ENCODE measurements around the gene DSCAML1.

Gene DSCAML1

GRCh38 chr11:117605331-117605730 lies 191.7 kb downstream of the DSCAML1 start:
- no peak for DNase-seq

GRCh38 chr11:117604336-117604995 lies 192.6 kb downstream of the DSCAML1 start:
- no peak for DNase-seq

GRCh38 chr11:117603932-117604331 lies 193.1 kb downstream of the DSCAML1 start:
- DNase-seq: no peak

GRCh38 chr11:117601006-117601708 lies 195.9 kb downstream of the DSCAML1 start:
- DNase-seq: no peak

- no peak for DNase-seq
These were observed 196.7 kb downstream of the DSCAML1 start for GRCh38 chr11:117600234-117600783.

DNA sequence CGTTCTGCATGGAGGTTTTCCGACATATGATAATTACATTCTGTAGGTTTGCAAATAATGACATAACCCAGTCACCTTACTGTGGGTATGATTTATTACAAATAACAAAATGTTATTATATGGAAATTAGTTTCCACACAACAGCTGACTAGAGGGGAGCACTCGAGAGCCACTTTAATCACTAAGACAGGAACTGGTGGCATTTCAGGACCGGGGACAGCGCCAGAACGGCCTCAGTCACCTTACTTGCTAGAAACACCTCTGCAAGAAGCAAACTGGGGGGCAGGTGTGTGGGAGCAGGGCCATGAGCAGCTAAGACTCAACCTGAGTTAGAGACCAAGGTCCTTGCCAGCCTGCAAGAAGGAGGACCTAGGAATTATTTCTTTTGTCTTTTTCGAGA lies 199.9 kb downstream of the DSCAML1 start:
- DNase-seq: no peak

GRCh38 chr11:117595440-117595839 lies 201.6 kb downstream of the DSCAML1 start:
- DNase-seq: no peak

DNA sequence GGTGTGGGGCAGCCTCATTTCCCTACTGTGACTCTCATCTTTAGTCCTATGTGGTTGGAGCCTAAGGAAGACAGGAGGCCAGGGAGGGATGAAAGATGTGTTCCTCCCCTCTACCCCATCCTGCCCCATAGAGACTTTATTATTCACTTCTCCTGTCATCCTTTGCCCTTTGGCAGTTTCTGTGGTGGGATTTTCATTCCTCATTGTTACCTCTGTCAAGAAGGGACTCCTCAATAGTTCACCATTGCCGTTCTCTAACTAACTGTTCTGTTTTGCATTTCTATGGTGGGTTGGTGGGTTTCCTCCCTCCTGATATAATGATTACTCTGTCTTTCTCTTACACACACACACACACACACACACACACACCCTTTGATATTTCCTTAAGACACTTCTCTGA lies 202.3 kb downstream of the DSCAML1 start:
- no peak for DNase-seq

- DNase-seq: no peak
These were observed 204.0 kb downstream of the DSCAML1 start for GRCh38 chr11:117593065-117593464.

DNA sequence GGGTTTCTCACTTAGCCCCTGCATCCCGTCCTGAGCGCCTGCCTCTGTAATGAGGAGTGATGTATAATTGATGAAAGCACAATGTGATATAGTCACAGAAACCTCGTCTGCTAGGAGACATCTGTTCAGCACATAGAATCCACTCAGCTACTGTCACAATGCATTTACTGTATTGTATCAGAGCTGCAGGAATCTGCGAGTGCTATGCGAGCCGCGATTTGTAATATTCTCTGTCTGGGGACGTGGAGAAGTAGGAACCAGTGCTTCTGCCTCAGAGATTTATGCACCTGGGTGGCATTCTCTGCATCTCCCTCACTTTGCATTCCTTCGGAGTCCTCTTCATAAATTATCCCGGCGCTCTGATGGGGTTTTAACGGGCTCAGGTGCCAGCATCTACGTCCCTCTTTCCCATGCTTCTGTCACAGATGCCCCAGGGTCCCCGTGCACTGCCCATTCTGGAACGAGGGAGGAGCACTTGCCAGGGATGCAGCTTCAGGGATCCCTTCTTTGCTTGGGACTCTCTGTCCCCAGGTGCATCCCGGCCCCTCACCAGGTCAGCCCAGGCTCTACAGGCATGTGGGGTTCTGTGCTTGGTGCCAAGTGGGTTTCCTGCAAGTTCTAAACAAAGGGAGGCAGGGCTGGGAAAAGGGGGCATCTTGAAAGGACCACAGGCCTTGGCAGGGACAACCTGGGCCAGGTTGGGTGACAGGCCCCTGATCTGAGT lies 205.5 kb downstream of the DSCAML1 start:
- DNase-seq: no peak

GRCh38 chr11:117589063-117589462 lies 208.0 kb downstream of the DSCAML1 start:
- DNase-seq: no peak

DNA sequence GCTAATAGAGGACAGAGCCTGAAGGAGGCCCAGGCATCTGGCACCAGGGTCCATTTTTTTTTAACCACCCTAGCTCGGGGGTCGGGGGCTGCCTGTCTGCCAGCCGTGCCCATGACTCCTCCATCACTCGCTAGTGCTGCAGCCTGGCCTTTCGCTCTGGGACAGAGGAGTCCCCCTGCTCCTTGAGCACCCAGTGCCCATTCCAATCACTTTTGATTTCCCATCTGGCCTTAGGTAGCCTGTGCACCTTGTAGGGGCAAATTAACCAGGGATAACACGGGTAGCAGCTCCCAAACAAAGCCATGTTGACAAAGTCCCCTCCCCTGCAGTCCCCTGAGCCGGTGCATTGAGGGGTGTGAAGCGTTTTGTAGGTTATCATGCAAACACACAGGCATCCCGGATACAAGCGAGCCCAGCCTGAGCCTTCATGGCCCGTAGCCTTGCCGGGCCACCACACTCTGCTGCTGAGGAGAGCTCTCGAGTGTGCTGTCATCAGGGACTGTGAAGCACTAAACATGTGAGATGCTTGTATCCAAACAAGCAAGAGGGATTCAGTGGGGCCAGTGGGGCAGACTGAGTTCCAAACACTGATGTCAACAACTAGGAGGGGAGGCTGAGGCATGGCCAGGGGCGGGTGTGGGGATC lies 208.7 kb downstream of the DSCAML1 start:
- no peak for DNase-seq

DNA sequence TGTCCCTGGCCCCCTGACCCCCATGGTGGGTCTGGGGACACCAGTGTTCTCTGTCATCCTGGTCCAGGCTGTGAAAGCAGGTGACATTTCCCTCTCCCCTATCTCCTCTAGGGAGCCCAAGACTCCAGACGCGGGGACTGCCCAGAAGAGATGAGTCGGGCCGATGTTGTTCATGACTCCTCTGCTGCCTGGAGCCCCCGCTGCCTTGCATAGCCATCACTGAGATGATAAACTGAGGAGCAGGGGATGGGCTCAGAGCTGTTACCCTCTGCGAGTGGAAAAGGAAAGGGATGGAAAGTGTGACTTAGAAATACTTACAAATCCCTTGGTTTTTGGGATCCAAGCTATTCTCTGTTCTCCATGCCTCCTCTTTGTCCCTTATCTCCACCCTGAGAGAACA lies 209.6 kb downstream of the DSCAML1 start:
- DNase-seq: no peak

GRCh38 chr11:117586392-117586791 lies 210.6 kb downstream of the DSCAML1 start:
- DNase-seq: no peak

- no peak for DNase-seq
These were observed 211.4 kb downstream of the DSCAML1 start for GRCh38 chr11:117585631-117586030.

DNA sequence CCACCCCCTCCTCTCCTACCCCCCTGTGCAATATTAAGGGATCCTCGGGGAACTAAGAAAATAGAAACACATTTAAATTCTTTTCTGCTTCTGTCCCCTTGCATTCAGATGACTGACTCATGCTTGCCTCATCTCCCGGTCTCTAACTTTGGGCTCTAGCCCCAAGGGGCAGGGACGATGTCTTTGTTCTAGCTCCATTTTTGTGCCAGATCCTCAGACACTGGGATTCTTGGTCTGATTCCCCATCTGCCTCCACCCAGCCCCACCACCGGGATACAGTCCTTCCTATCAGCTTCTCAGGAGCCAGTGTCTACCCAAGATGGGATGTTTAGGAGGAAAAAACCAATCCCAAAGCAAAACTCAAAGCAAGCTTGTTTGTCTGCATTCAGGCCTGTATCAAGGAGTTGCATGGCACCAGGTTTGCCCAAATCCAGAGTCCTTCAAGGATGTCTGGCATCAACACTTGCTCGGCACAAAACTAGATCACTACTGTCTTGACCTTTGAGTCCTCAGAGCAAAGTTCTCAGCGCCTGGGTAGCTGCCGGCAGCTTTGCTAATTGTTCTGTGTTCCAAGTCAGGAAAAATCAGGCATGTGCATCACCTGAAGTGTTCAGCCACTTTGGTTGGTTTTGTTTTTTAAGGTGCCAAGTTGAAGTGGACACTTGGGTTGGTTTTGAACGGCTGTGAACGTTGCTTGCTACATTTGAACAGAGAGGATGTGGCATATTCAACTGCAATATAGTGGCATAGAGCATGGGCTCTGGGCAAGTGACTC lies 212.8 kb downstream of the DSCAML1 start:
- DNase-seq: no peak

DNA sequence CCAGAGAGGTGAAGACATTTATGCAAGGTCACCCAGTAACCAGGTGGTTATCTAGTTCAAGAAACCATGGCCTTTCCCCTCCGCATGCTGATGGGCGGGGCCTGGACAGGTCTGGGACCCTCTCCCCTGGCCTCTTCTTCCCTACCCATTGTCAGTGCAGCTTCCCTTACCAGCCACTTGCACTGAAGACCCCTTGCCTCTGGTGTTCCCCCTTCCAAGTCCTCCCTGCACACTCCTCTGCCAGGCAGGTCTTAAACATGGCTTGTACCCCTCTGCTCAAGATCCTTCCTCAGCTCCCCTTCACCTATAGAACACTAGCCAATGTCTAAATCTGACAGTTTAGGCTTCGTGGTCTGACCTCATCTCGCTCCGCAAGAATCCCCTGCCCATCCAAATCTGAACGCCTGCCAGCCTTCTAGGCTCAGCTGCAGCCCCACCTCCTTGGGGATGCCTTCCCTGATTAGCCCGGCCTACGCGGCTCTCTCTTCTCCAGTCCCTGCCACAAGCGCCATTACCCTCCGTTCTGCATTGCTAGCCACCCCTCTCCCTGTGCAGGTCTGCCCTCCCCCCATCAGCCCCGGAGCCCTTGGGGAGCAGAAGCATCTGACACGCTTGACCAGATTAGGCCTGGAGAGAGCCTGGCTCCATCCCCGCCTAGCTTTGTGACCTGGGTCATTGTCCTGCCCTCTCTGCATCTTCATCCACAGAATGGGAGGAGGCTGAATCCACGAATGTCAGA lies 213.8 kb downstream of the DSCAML1 start:
- DNase-seq: no peak

DNA sequence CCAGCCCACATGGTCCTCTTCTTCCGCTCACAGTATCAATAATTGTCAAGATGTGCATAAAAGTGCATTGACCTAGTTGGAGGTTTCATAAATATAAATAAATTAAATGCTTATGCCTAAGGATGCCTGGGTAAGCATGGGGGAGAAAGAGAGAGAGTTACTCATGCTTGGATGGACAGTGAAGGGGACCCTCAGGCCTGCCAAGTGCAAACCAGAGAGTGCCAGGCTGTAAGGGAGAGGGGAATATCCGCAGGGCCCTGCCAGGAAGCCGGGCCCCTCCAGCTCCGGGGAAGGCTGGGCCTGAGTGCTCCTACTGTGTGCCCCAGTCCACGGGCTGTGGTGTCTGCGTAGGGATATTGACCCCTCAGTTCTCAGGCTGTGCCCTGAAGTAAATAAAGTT lies 214.6 kb downstream of the DSCAML1 start:
- DNase-seq: no peak

- DNase-seq: no peak
These were observed 216.2 kb downstream of the DSCAML1 start for GRCh38 chr11:117580866-117581265.

DNA sequence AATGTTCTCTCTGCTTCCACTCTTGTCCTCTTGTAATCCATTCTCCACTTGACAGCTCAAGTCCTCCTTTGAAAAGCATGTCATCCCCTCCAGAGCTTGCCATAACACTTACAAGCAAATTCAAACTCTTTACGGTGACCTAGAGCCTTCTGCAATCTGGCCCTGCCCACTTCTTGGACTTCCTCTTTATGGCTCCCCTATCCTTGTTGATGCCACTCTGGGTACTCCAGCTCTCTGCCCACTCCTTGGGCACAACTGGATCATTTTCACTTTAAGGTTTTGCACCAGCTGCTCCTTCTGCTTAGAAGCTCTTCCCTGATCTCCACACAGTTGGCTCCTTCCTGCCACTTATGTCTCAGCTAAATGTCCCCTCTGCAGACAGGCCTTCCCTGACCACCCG lies 217.9 kb downstream of the DSCAML1 start:
- DNase-seq: no peak

- DNase-seq: no peak
These were observed 221.2 kb downstream of the DSCAML1 start for GRCh38 chr11:117575856-117576255.

DNA sequence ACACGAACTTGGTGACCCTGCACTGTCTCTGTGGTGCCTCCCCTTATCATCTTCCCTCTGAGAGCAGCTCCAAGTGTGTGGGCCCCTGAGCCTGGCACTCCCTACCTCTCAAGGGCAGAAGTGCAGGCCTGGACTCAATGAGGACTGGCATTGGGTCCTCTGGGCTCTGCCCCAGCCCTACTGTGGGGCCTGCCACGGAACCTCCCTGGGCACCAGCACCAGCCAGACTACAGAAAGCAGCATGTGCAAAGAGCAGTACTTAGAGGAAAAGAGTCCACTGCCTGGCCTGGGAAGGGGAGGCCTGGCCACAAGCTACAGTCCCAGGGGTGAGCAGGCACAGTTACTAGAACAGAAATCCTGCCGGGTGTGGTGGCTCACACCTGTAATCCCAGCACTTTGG lies 222.5 kb downstream of the DSCAML1 start:
- no peak for DNase-seq
